GM18526 (cell line): ENCODE measurements around the gene LRGUK.

Experiments
- POLR2A ChIP-seq: IDR thresholded peaks from 3 replicates; pipeline ENCODE4 v1.6.1; 2011; ENCODE audit not compliant: insufficient read length; ENCODE audit errors: extremely low read depth

LRGUK gene

GRCh38 chr7:134165252-134165651 lies 38.1 kb downstream of the LRGUK start:
- no peak for TF ChIP-seq POLR2A

GRCh38 chr7:134167250-134167649 lies 40.1 kb downstream of the LRGUK start:
- no peak for TF ChIP-seq POLR2A

GRCh38 chr7:134167841-134168240 lies 40.7 kb downstream of the LRGUK start:
- TF ChIP-seq POLR2A = no peak

GRCh38 chr7:134174795-134175261 lies 47.7 kb downstream of the LRGUK start:
- TF ChIP-seq POLR2A = no peak

- TF ChIP-seq POLR2A = no peak
These were observed 48.3 kb downstream of the LRGUK start for GRCh38 chr7:134175334-134176036.

GRCh38 chr7:134176037-134176350 lies 48.9 kb downstream of the LRGUK start:
- no peak for TF ChIP-seq POLR2A

GRCh38 chr7:134179036-134180011 lies 52.2 kb downstream of the LRGUK start:
- TF ChIP-seq POLR2A = no peak

- no peak for TF ChIP-seq POLR2A
These were observed 53.2 kb downstream of the LRGUK start for GRCh38 chr7:134180376-134180775.

- TF ChIP-seq POLR2A = no peak
These were observed 54.9 kb downstream of the LRGUK start for GRCh38 chr7:134182078-134182477.

GRCh38 chr7:134184767-134185166 lies 57.6 kb downstream of the LRGUK start:
- TF ChIP-seq POLR2A = no peak

- TF ChIP-seq POLR2A = no peak
These were observed 58.9 kb downstream of the LRGUK start for GRCh38 chr7:134186027-134186426.

GRCh38 chr7:134186801-134187200 lies 59.7 kb downstream of the LRGUK start:
- TF ChIP-seq POLR2A = no peak

GRCh38 chr7:134187893-134188292 lies 60.8 kb downstream of the LRGUK start:
- TF ChIP-seq POLR2A = no peak

GRCh38 chr7:134188311-134188710 lies 61.2 kb downstream of the LRGUK start:
- no peak for TF ChIP-seq POLR2A

GRCh38 chr7:134189559-134189958 lies 62.4 kb downstream of the LRGUK start:
- no peak for TF ChIP-seq POLR2A

- TF ChIP-seq POLR2A = no peak
These were observed 64.7 kb downstream of the LRGUK start for GRCh38 chr7:134191876-134192275.
